ENCODE results near the gene TEF.

The TEF gene

GRCh38 chr22:41345807-41346335 is 35.9 kb upstream of the TEF start:
- no peak overlapping the region for H3K4me2 ChIP-seq (ENCODE audit: low read length)
- H3K79me2 ChIP-seq (ENCODE audit: insufficient read depth, low read length), result no peaks in the 10 kb centered on the region
- no peaks in the 10 kb centered on the region for H4K20me1 ChIP-seq (ENCODE audit: insufficient read depth, low read length)
- no peaks in the 10 kb centered on the region for H3K9me2 ChIP-seq (ENCODE audit: low read depth, low read length)
- H3K27ac ChIP-seq (ENCODE audit: low read depth, low read length, poor library complexity, severe bottlenecking), result no peak overlapping the region
- no peak overlapping the region for H3K4me3 ChIP-seq (ENCODE audit: low read depth, low read length, poor library complexity, severe bottlenecking)
- peaks cover 68% of the 10 kb centered on the region for H3K36me3 ChIP-seq (ENCODE audit: insufficient read depth, low read length)
- no peaks in the 10 kb centered on the region for H3K27me3 ChIP-seq (ENCODE audit: insufficient read depth, low read length)
- no peak overlapping the region for H3K9ac ChIP-seq (ENCODE audit: low read length)
- no peaks in the 10 kb centered on the region for H3K9me3 ChIP-seq (ENCODE audit: low read length)
- TF ChIP-seq EZH2 (IDR thresholded peaks at IDR 0.05; ENCODE audit: borderline replicate concordance, low read length) (no peak), CTCF (IDR thresholded peaks at IDR 0.05; ENCODE audit: low read length) (no peak)
- no peak overlapping the region for H2AFZ ChIP-seq (ENCODE audit: low read length)
- no peaks in the 10 kb centered on the region for H3K4me1 ChIP-seq (ENCODE audit: insufficient read depth, low read length, severe bottlenecking)
- no peaks in the 10 kb centered on the region for H3F3A ChIP-seq (ENCODE audit: insufficient read depth, low read length)

- no peak overlapping the region for H2AFZ ChIP-seq (ENCODE audit: low read length)
- no peak overlapping the region for H3K9ac ChIP-seq (ENCODE audit: low read length)
- no peaks in the 10 kb centered on the region for H3K4me1 ChIP-seq (ENCODE audit: insufficient read depth, low read length, severe bottlenecking)
- no peak overlapping the region for H3K4me3 ChIP-seq (ENCODE audit: low read depth, low read length, poor library complexity, severe bottlenecking)
- H3K4me2 ChIP-seq (ENCODE audit: low read length), result no peak overlapping the region
- no peaks in the 10 kb centered on the region for H3K27me3 ChIP-seq (ENCODE audit: insufficient read depth, low read length)
- no peaks in the 10 kb centered on the region for H3K9me3 ChIP-seq (ENCODE audit: low read length)
- H3K9me2 ChIP-seq (ENCODE audit: low read depth, low read length), result no peaks in the 10 kb centered on the region
- no peaks in the 10 kb centered on the region for H3K79me2 ChIP-seq (ENCODE audit: insufficient read depth, low read length)
- H3K27ac ChIP-seq (ENCODE audit: low read depth, low read length, poor library complexity, severe bottlenecking), result no peak overlapping the region
- H3K36me3 ChIP-seq (ENCODE audit: insufficient read depth, low read length), result peaks cover 78% of the 10 kb centered on the region
- H3F3A ChIP-seq (ENCODE audit: insufficient read depth, low read length), result no peaks in the 10 kb centered on the region
- no peaks in the 10 kb centered on the region for H4K20me1 ChIP-seq (ENCODE audit: insufficient read depth, low read length)
- TF ChIP-seq CTCF (IDR thresholded peaks at IDR 0.05; ENCODE audit: low read length) (no peak), EZH2 (IDR thresholded peaks at IDR 0.05; ENCODE audit: borderline replicate concordance, low read length) (no peak)
Observed at GRCh38 chr22:41347066-41347859, 34.5 kb upstream of the TEF start.

- Histone ChIP-seq H3K9me3 (ENCODE audit: low read length) (no peaks in the 10 kb centered on the region), H3K27me3 (ENCODE audit: insufficient read depth, low read length) (no peaks in the 10 kb centered on the region), H4K20me1 (ENCODE audit: insufficient read depth, low read length) (no peaks in the 10 kb centered on the region), H3K79me2 (ENCODE audit: insufficient read depth, low read length) (no peaks in the 10 kb centered on the region), H3K4me3 (ENCODE audit: low read depth, low read length, poor library complexity, severe bottlenecking) (no peak overlapping the region), H3K4me1 (ENCODE audit: insufficient read depth, low read length, severe bottlenecking) (no peaks in the 10 kb centered on the region), H3F3A (ENCODE audit: insufficient read depth, low read length) (no peaks in the 10 kb centered on the region), H3K27ac (ENCODE audit: low read depth, low read length, poor library complexity, severe bottlenecking) (no peak overlapping the region), H3K4me2 (ENCODE audit: low read length) (no peak overlapping the region), H3K9ac (ENCODE audit: low read length) (no peak overlapping the region), H2AFZ (ENCODE audit: low read length) (no peak overlapping the region), H3K36me3 (ENCODE audit: insufficient read depth, low read length) (peaks cover 69% of the 10 kb centered on the region), H3K9me2 (ENCODE audit: low read depth, low read length) (no peaks in the 10 kb centered on the region)
- no peak for TF ChIP-seq EZH2 (IDR thresholded peaks at IDR 0.05; ENCODE audit: borderline replicate concordance, low read length)
- no peak for TF ChIP-seq CTCF (IDR thresholded peaks at IDR 0.05; ENCODE audit: low read length)
Observed at GRCh38 chr22:41348964-41349484, 32.7 kb upstream of the TEF start.
